Measurements from ENCODE around the gene TRPT1. TPM values are rescaled to one million over a fixed set of nuclear protein-coding genes. Genes with fewer than 3 reads are reported as not detected.
"Not testable (repeated sequence)": the region's sequence is repeated elsewhere in the genome, so short reads cannot be mapped to it uniquely, and the experiment has no call there.

TRPT1 gene
- total RNA-seq, 1 donor from 2014 or later: 82.3 TPM

- peaks cover 68% of the 10 kb centered on the region for H3K4me1 ChIP-seq
- peak overlapping the region; percentile 88 for H3K4me3 ChIP-seq
- H3K36me3 ChIP-seq: peaks cover 14% of the 10 kb centered on the region
- no peak for DNase-seq
- no peaks in the 10 kb centered on the region for H3K9me3 ChIP-seq (replicated peaks)
- H3K27me3 ChIP-seq (ENCODE audit: low read depth): no peaks in the 10 kb centered on the region
- peak overlapping the region; percentile 97 for H3K27ac ChIP-seq (replicated peaks)
- intact Hi-C loops (cut with micrococcal nuclease): no loop called here
- TF ChIP-seq CTCF (IDR thresholded peaks at IDR 0.05; ENCODE audit: borderline replicate concordance): no peak
Measured at GRCh38 chr11:64247729-64248531, 21.9 kb upstream of the TRPT1 start.

- peak within 1 kb of the TSS; percentile 97 for H3K27ac ChIP-seq (replicated peaks)
Measured at GRCh38 chr11:64246871-64247728, 21.1 kb upstream of the TRPT1 start, which contains the start of gene PPP1R14B. Gene PPP1R14B (minus strand): TSS chr11:64246943. CDS start chr11:64246673, 270 bp downstream.

GRCh38 chr11:64246621-64246870, 20.6 kb upstream of the TRPT1 start:
- DNase-seq; H3K9me3 ChIP-seq (replicated peaks); intact Hi-C loops (cut with micrococcal nuclease); H3K27me3 ChIP-seq (ENCODE audit: low read depth): not testable (repeated sequence)
- Histone ChIP-seq H3K4me3 (peak overlapping the region; percentile 88), H3K36me3 (peaks cover 14% of the 10 kb centered on the region), H3K4me1 (peaks cover 68% of the 10 kb centered on the region), H3K27ac (replicated peaks) (peak overlapping the region; percentile 97)

More at GRCh38 chr11:64246871-64247728, 21.1 kb upstream of the TRPT1 start, which contains the start of gene PPP1R14B:
- Histone ChIP-seq H3K9me3 (replicated peaks) (no peaks in the 10 kb centered on the region), H3K27me3 (ENCODE audit: low read depth) (no peaks in the 10 kb centered on the region), H3K4me1 (peaks cover 68% of the 10 kb centered on the region), H3K36me3 (peaks cover 14% of the 10 kb centered on the region), H3K4me3 (peak within 1 kb of the TSS; percentile 88)
- TF ChIP-seq CTCF (IDR thresholded peaks at IDR 0.05; ENCODE audit: borderline replicate concordance): peak; percentile 29
- DNase-seq: peak; percentile 92
- intact Hi-C loops (cut with micrococcal nuclease): no loop called here

GRCh38 chr11:64245797-64246620, 20.0 kb upstream of the TRPT1 start:
- peaks cover 66% of the 10 kb centered on the region for H3K4me1 ChIP-seq
- peak overlapping the region; percentile 88 for H3K4me3 ChIP-seq
- intact Hi-C loops (cut with micrococcal nuclease): no loop called here
- peak overlapping the region; percentile 97 for H3K27ac ChIP-seq (replicated peaks)
- H3K27me3 ChIP-seq (ENCODE audit: low read depth): no peaks in the 10 kb centered on the region
- peak; percentile 7 for TF ChIP-seq CTCF (IDR thresholded peaks at IDR 0.05; ENCODE audit: borderline replicate concordance)
- DNase-seq: peak; percentile 72
- no peaks in the 10 kb centered on the region for H3K9me3 ChIP-seq (replicated peaks)
- peaks cover 14% of the 10 kb centered on the region for H3K36me3 ChIP-seq

- Histone ChIP-seq H3K9me3 (replicated peaks) (no peaks in the 10 kb centered on the region), H3K27ac (replicated peaks) (peak overlapping the region; percentile 97), H3K27me3 (ENCODE audit: low read depth) (no peaks in the 10 kb centered on the region), H3K4me3 (peak overlapping the region; percentile 88), H3K36me3 (peaks cover 14% of the 10 kb centered on the region), H3K4me1 (peaks cover 63% of the 10 kb centered on the region)
- intact Hi-C loops (cut with micrococcal nuclease): no loop called here
- no peak for DNase-seq
- no peak for TF ChIP-seq CTCF (IDR thresholded peaks at IDR 0.05; ENCODE audit: borderline replicate concordance)
Measured at GRCh38 chr11:64245401-64245796, 19.4 kb upstream of the TRPT1 start.
